ENCODE results near the gene TCERG1. TPM values are rescaled to one million over a fixed set of nuclear protein-coding genes. Genes with fewer than 3 reads are reported as not detected.
A peak's percentile ranks its signal among the peaks of the same experiment; 100 is the strongest.

The TCERG1 gene
- total RNA-seq, 6 experiments from 2014 or later = 37.4 to 57.4 (median 49.6) TPM

DNA sequence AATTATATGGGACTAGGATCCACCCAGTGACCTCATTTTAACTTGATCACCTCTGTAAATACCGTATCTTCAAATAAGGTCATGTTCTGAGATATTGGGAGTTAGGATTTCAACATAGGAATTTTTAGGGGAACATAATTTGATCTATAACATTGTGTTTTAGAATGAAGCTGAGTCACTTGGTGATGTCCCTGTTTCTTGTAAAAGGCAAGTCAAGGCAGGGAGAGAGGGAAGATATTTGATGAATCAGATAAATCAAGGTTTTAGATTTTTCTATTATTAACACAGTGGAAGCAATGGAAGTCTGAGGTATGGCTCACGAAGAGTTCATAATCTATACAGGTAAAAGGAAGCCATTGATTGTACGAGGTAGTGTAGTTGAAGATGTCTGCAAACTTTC lies 80.7 kb downstream of the TCERG1 start:
- no peak for TF ChIP-seq CTCF (IDR thresholded peaks at IDR 0.05)
- Mint-ChIP-seq H3K36me3 (ENCODE audit: low read depth) (no peaks in the 10 kb centered on the region), H3K27me3 (ENCODE audit: insufficient read depth) (peaks cover 14% of the 10 kb centered on the region), H3K4me1 (ENCODE audit: low read depth) (no peaks in the 10 kb centered on the region), H3K4me3 (no peak overlapping the region), H3K9me3 (no peaks in the 10 kb centered on the region), H3K27ac (no peak overlapping the region)
- DNase-seq = no peak

- no peak for DNase-seq
- Mint-ChIP-seq H3K27ac (no peak overlapping the region), H3K9me3 (no peaks in the 10 kb centered on the region), H3K36me3 (ENCODE audit: low read depth) (no peaks in the 10 kb centered on the region), H3K4me3 (no peak overlapping the region), H3K27me3 (ENCODE audit: insufficient read depth) (peaks cover 10% of the 10 kb centered on the region), H3K4me1 (ENCODE audit: low read depth) (no peaks in the 10 kb centered on the region; the same call in 1 of the 2 replicates)
- TF ChIP-seq CTCF (IDR thresholded peaks at IDR 0.05) = no peak
Observed at GRCh38 chr5:146528236-146528635, 81.1 kb downstream of the TCERG1 start.

DNA sequence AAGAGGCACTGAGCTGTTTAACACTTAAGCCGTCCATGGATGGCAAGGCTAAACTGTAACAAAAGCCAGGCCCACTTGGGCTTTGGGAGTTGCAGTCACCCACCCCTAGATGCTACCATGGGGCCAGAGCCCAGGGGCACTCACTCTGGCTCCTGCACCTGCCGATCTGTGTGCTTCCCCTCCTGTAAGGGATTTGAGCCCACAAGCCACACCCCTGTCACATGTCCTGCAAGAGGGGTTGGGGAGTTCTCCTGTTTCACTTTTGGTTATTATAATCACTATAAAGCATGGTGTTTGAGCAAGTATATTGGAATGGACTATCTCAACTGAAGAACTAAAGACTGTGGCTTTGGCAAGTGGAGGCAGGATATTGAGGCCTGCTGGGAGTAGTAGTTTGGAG lies 82.9 kb downstream of the TCERG1 start:
- TF ChIP-seq CTCF (IDR thresholded peaks at IDR 0.05) = no peak
- H3K4me3 Mint-ChIP-seq = no peak overlapping the region
- DNase-seq = no peak
- no peaks in the 10 kb centered on the region for H3K9me3 Mint-ChIP-seq
- peaks cover 3% of the 10 kb centered on the region for H3K27me3 Mint-ChIP-seq (ENCODE audit: insufficient read depth)
- H3K36me3 Mint-ChIP-seq (ENCODE audit: low read depth) = no peaks in the 10 kb centered on the region
- H3K4me1 Mint-ChIP-seq (ENCODE audit: low read depth) = no peaks in the 10 kb centered on the region; the same call in 1 of the 2 replicates
- H3K27ac Mint-ChIP-seq = no peak overlapping the region

DNA sequence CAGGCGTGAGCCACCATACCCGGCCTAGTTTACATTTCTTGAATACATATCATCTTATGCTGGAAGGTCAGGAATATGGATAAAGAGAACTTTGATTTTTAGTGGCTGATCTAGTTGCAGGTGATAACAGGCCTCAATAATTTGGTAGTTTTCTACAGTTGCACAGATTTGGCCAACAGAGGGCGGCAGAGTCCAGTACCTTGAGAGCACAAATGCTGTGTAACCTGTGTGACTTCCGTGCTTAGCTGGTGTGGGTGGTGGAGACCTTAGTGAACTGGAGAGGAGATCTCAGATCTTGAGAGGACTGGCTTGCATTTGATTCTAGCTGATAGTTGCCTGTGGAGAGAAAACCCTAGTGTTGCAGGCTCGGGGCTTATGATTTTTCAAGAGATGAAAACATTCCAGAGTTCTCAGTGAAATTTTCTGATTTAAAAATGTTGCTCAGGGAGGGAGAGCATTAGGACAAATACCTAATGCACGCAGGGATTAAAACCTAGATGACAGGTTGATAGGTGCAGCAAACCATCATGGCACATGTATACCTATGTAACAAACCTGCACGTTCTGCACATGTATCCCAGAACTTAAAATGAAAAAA lies 86.2 kb downstream of the TCERG1 start:
- H3K36me3 Mint-ChIP-seq (ENCODE audit: low read depth) = no peaks in the 10 kb centered on the region
- H3K27me3 Mint-ChIP-seq (ENCODE audit: insufficient read depth) = peaks cover 8% of the 10 kb centered on the region
- TF ChIP-seq CTCF (IDR thresholded peaks at IDR 0.05) = peak; percentile 90
- DNase-seq = peak; percentile 51
- H3K4me1 Mint-ChIP-seq (ENCODE audit: low read depth) = no peaks in the 10 kb centered on the region; the same call in 1 of the 2 replicates
- no peaks in the 10 kb centered on the region for H3K9me3 Mint-ChIP-seq
- no peak overlapping the region for H3K27ac Mint-ChIP-seq
- H3K4me3 Mint-ChIP-seq = no peak overlapping the region

GRCh38 chr5:146533882-146534281 lies 86.7 kb downstream of the TCERG1 start:
- no peak overlapping the region for H3K27ac Mint-ChIP-seq
- H3K27me3 Mint-ChIP-seq (ENCODE audit: insufficient read depth) = peaks cover 7% of the 10 kb centered on the region
- H3K4me3 Mint-ChIP-seq = no peak overlapping the region
- H3K36me3 Mint-ChIP-seq (ENCODE audit: low read depth) = no peaks in the 10 kb centered on the region
- no peaks in the 10 kb centered on the region for H3K9me3 Mint-ChIP-seq
- no peak for DNase-seq
- no peaks in the 10 kb centered on the region; the same call in 1 of the 2 replicates for H3K4me1 Mint-ChIP-seq (ENCODE audit: low read depth)
- TF ChIP-seq CTCF (IDR thresholded peaks at IDR 0.05) = no peak

Measured in HFFc6 (cell line).